ENCODE results near the gene NLGN2. TPM values are rescaled to one million over a fixed set of nuclear protein-coding genes. Genes with fewer than 3 reads are reported as not detected.
A peak's percentile ranks its signal among the peaks of the same experiment; 100 is the strongest.

Gene NLGN2
- total RNA-seq, 1 experiment from 2014 or later: 2.7 TPM

- peak; percentile 86 for DNase-seq (ENCODE audit: low spot score)
Observed at GRCh38 chr17:7436556-7437368, 29.1 kb downstream of the NLGN2 start.

DNA sequence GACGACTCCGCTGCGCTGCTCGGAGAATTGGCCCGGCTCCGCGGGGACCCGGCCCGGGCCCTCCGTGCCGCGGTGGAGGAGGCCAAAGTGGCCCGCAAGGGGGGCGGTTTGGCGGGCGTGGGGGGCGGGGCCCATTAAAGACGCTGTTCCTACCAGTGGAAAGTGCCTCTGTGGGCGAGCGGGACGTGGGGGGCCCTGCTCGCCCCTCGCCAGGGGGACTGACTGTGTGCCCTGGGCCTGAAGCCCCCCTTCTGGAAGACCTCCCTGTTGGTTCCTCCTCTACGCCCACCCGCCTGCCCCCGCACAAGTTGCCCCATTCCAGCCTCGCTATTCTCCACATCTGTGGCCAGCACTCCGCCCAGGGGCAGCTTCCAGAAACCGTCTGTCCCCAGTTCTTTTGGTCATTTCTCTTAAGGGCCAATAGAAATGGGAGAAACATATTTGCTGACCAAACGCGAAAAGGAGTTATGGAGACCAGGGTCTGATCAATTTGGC, 29.8 kb downstream of the NLGN2 start:
- DNase-seq (ENCODE audit: low spot score): no peak

DNA sequence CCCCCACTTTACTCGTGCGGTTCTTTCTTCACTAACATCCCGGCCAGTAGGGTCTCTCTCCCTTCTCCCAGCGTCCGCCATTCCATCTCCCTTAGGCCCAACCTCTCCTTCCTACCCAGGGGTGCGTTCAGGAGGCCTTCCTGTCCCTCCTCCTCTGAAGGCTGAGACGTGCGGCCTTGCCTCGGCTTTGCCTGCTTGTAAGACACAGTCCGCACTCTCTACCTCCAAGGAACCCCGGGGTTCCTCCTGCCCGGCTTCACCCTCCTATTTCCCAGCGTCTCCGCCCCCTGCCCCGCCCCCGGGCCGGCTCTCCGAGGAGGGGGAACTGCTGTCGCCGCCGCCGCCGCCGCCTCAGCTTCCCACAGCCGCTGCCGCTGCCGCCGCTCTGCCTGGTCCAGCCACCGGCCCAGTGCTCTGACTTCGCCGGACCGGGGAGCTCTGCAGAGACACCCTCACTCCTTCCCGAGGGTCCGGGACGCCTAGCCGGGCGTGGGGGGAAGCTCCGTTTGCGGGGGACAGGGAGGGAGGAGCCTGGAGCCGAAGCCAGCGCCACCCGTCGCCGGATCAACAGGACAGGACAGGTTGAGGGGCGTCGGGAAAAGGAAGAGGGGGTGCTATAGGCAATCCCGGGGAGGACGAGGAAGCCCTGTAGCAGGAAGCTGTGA, 30.4 kb downstream of the NLGN2 start:
- DNase-seq (ENCODE audit: low spot score): no peak

DNA sequence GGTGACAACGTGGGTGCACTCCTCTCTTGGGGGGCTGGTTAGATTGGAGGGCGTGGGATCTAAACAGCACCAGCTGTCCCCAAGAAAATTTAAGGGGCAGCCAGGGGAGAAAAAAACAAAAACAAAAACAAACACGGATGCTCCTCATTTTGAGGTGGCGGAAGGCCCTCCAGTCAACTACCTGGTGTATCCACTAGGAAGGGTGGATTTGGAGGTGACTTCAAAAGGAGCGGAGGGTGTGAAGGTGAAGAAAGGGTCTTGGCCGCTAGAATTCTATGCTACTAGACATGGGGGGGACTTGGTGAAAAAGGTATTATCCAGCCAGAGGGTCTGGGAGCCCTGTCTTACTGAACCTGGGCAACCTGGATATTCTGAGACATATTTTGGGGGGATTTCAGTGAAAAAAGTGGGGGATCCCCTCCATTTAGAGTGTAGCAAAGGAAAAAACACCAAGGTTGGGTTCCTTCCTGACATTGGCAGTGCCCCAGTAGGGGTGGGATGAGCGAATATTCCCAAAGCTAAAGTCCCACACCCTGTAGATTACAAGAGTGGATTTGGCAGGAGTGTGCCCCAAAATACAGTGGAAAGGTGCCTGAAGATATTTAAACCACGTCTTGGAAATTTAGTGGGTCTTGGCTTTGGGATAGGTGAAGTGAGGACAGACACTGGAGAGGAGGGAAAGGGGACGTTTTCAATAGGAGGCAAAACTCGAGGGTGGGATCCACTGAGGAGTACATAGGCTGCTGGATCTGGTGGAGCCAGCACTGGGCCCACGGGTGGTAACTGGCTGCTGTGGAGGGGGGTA, 31.2 kb downstream of the NLGN2 start:
- DNase-seq (ENCODE audit: low spot score): no peak

GRCh38 chr17:7439462-7440112, 31.9 kb downstream of the NLGN2 start, which contains the start of gene FGF11:
Gene FGF11 (plus strand): TSS chr17:7439512. CDS start chr17:7439621, 109 bp downstream.
- DNase-seq (ENCODE audit: low spot score): no peak

DNA sequence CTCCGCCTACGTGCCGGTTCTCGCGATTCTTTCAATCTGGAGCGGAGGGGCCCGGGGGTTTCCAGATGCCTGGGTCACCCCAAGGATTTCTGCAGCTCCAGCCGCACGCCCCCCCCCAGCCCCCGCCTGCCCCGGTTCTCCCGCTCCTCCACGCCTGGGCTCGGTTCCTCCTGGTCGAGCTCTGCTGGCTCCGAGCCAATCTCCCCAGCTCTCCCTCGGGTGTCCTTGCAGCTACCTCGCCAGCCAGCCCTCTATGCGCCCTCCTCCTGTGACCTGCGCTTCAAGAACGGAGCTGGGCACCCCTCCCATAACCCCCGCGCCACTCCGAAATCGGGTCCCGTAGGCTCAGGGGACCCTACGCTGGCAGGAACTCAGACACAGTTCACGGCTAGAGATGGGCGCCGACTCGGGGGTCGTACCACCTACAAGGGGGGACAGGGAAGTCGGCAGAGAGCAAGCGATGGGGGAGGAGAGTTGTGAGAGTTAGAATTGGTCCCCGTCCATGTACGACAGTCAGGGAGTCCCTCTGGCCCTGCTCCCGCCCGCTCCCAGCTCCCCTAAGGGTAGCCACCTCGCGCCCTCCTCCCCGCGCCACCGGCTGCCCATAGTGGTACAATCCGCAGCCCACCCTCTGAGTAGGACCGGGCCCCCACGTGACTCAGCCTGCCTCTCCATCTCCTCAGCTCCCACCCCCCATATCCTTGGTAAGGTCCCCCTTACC, 32.6 kb downstream of the NLGN2 start:
- DNase-seq (ENCODE audit: low spot score): no peak

DNA sequence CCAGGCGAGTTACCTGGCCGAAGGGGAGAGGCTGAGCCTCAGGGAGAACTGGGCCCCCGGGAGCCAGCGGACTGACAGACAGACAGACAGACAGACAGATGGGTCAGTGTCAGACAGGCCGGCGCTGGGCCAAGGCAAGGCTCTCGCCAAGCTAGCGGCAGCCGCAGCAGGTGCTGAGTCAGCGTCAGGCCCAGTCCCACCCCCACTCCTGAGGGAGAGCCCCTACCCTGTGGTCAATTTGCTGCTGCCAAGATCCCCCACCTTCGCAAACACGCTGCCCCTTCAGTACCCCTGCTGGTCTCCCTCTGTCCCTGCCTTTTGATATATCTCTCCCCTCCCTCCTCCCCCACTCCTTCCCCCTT, 33.2 kb downstream of the NLGN2 start:
- DNase-seq (ENCODE audit: low spot score): no peak

DNA sequence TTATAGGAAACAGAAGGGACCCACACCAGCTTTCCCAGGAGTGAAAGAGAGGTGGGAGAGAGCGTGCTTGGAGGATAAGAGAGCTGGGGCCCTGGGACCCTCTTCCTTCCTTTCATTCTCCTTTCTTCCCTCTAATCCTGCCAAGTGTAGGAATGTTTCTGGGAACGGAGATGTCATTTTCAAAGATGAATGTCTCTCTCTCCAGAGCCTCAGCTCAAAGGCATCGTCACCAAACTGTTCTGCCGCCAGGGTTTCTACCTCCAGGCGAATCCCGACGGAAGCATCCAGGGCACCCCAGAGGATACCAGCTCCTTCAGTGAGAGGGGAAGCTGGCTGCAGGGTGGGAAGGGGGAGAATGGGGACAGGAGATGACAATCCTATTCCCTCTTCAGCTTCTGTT, 33.6 kb downstream of the NLGN2 start:
- DNase-seq (ENCODE audit: low spot score): no peak

GRCh38 chr17:7442142-7442541, 34.5 kb downstream of the NLGN2 start:
- no peak for DNase-seq (ENCODE audit: low spot score)

- DNase-seq (ENCODE audit: low spot score): no peak
Observed at GRCh38 chr17:7443499-7444485, 36.1 kb downstream of the NLGN2 start.

- DNase-seq (ENCODE audit: low spot score): peak; percentile 65
Observed at GRCh38 chr17:7444682-7445618, 37.3 kb downstream of the NLGN2 start, which contains the start of gene CHRNB1. Gene CHRNB1 (plus strand): TSS chr17:7445061. CDS start chr17:7445128, 67 bp downstream.

GRCh38 chr17:7445619-7445968, 37.9 kb downstream of the NLGN2 start:
- peak; percentile 54 for DNase-seq (ENCODE audit: low spot score)

DNA sequence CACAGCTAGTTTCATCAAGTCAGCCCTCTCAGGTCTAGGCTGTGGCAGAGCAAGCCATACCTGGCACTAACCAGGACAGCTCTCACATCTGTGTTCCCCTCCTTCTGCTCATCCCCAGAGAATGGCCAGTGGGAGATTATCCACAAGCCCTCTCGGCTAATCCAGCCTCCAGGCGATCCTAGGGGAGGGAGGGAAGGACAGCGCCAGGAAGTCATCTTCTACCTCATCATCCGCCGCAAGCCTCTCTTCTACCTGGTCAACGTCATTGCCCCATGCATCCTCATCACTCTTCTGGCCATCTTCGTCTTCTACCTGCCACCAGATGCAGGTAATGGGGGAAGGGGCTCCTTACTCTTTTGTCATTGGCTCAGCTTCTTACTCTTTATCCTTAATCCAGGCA, 40.8 kb downstream of the NLGN2 start:
- DNase-seq (ENCODE audit: low spot score): no peak

- no peak for DNase-seq (ENCODE audit: low spot score)
Observed at GRCh38 chr17:7459961-7460545, 52.4 kb downstream of the NLGN2 start.

GRCh38 chr17:7460850-7461660, 53.4 kb downstream of the NLGN2 start:
- no peak for DNase-seq (ENCODE audit: low spot score)

- no peak for DNase-seq (ENCODE audit: low spot score)
Observed at GRCh38 chr17:7462474-7463371, 55.1 kb downstream of the NLGN2 start.

Data from HT-29 (cell line).